Activated naive CD4-positive, alpha-beta T cell treated with anti-CD3 and anti-CD28 coated beads, Interleukin-2, amount 10 ng/mL, durations not matched to agents 7 days and 5 days (primary cell): Measurements from ENCODE around the gene TMPRSS5.

Experiments used
- CTCF ChIA-PET: fragments of 350-600 bp; sonication (Branson Sonifier 250); formaldehyde crosslinking; loops from one replicate; lab custom pipeline; 2021; ENCODE audit warnings: antibody characterized with exemption; lab: Charles Lee
- DNase-seq: peaks from one replicate; pipeline ENCODE4 v3.0.0-alpha.2; 2020
- H3K27ac Mint-ChIP-seq: one replicate; pipeline ENCODE4 v1.8.0; 2021; ENCODE audit warnings: mild to moderate bottlenecking, moderate library complexity, mixed read lengths
- H3K27me3 Mint-ChIP-seq: one replicate; pipeline ENCODE4 v1.8.0; 2021; ENCODE audit warnings: mild to moderate bottlenecking, mixed read lengths
- H3K36me3 Mint-ChIP-seq: one replicate; pipeline ENCODE4 v1.8.0; 2021; ENCODE audit warnings: mixed read lengths
- H3K4me1 Mint-ChIP-seq: one replicate; pipeline ENCODE4 v1.8.0; 2021; ENCODE audit warnings: mixed read lengths
- H3K4me3 Mint-ChIP-seq: one replicate; pipeline ENCODE4 v1.8.0; 2021; ENCODE audit warnings: mild to moderate bottlenecking, moderate library complexity, mixed read lengths
- H3K9me3 Mint-ChIP-seq: one replicate; pipeline ENCODE4 v1.8.0; 2021; ENCODE audit warnings: mixed read lengths

Gene TMPRSS5

DNA sequence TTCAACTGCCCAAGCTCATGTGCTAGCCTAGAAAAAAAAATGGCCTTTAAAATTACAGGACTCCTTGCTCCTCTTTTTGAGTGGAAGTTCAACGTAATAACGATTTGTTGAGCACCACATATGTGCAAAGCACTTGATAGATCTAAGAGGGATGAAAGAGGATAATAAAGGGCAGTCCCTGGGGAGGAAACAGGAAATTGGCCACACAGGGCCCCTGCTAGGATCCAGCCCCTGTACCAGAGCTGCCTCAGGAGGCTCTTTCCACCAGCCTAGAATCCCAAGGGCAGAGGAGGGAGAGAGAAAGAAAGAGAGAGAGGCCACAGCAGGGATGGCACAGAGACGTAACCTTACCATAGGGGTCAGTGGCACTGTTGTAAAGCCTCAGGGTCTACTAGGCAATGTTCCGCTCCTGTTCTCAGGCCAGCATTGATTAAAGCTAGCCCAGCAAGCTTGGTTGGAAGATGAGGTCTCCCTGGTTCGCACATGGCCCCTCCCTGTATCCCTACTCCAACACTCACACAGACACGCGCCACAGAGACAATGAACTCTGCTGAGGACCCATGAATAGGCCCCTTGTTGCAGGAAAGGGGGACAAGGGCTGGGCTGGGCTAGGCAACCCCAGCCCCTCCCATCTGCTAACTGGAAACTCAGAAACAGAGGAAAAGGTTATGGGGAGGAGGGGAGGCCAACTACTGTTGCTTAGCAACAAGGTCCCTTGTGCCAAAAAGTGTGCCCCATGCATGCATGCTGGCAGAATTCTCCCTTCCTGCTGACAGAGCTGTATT is at the start of gene TMPRSS5:
TSS of gene TMPRSS5 (minus strand) at position 438 of the 785 bp plus-strand sequence. CDS start at position 354, 84 bp downstream.
- CTCF ChIA-PET, result no interaction called here
- no peak for DNase-seq
- H3K27ac Mint-ChIP-seq, result no peak within 1 kb of the TSS
- H3K9me3 Mint-ChIP-seq, result peaks cover 10% of the 10 kb centered on the region
- no peaks in the 10 kb centered on the region for H3K27me3 Mint-ChIP-seq
- H3K36me3 Mint-ChIP-seq, result no peaks in the 10 kb centered on the region
- H3K4me1 Mint-ChIP-seq, result no peaks in the 10 kb centered on the region
- H3K4me3 Mint-ChIP-seq, result no peak within 1 kb of the TSS

DNA sequence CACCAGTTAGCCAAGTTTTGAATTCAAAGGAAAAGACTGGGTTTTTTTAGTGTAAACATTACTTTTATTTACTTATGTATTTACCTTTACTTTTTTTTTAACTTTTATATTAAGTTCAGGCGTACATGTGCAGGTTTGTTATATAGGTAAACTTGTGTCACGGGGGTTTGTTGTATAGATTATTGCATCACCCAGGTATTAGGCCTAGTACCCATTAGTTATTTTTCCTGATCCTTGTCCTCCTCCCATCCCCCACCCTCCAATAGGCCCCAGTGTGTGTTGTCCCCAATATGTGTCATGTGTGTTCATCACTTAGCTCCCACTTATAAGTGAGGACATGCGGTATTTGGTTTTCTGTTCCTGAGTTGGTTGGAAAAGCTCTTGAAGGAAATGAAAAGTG is 46.8 kb upstream of the TMPRSS5 start:
- Mint-ChIP-seq H3K36me3 (peaks cover 17% of the 10 kb centered on the region), H3K4me3 (no peak overlapping the region), H3K9me3 (no peaks in the 10 kb centered on the region), H3K27me3 (no peaks in the 10 kb centered on the region), H3K4me1 (no peaks in the 10 kb centered on the region), H3K27ac (peak overlapping the region; percentile 38)
- CTCF ChIA-PET, result no interaction called here
- DNase-seq, result no peak

DNA sequence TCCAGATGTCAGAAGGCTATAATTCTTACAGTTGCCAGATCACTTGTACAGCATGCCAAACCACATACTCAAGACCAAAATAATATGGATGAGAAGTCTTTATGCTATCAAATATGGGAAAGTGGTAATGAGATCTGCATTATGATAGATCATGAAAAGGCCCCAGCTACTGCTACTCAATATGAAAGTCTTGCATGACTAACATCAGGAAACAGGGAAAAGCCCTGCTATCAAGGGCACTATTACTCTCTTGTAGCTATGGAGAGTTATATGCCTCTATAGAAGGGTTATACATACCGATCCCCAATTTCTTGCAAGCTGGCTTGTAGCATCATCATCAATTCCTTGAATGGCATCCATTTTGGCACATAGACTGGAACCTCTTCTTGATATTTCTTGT is 30.2 kb upstream of the TMPRSS5 start:
- CTCF ChIA-PET, result no interaction called here
- no peak overlapping the region for H3K27ac Mint-ChIP-seq
- DNase-seq, result no peak

DNA sequence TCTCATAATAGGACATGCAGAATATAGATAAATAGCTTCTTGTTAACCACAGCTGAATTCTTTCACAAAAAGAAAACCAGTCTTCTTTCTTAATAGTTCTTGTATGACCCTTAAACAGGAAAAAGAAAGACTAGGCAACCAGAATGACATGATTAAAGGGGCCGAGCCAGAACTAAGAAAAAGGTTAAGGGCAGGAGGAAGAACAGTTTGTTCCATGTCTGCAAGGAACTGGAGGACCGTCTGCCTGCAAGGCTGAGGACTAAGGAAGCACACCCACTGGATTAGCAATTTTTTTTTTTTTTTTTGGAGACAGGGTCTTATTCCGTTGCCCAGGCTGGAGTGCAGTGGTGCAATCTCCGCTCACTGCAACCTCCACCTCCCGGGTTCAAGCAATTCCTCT is 26.0 kb upstream of the TMPRSS5 start:
- Mint-ChIP-seq H3K36me3 (peaks cover 33% of the 10 kb centered on the region), H3K4me1 (no peaks in the 10 kb centered on the region), H3K27ac (no peak overlapping the region), H3K27me3 (no peaks in the 10 kb centered on the region), H3K4me3 (no peak overlapping the region), H3K9me3 (no peaks in the 10 kb centered on the region)
- DNase-seq, result no peak
- CTCF ChIA-PET, result interaction anchor here (0.6 to 1.0 kb wide), 2 partner anchors 413 to 427 kb away, joined by 3 to 4 read pairs; no protein-coding TSS in a partner anchor

More for the DNA sequence above, 30.2 kb upstream of the TMPRSS5 start:
- Mint-ChIP-seq H3K4me1 (no peaks in the 10 kb centered on the region), H3K4me3 (no peak overlapping the region), H3K36me3 (peaks cover 47% of the 10 kb centered on the region), H3K27me3 (no peaks in the 10 kb centered on the region), H3K9me3 (no peaks in the 10 kb centered on the region)

DNA sequence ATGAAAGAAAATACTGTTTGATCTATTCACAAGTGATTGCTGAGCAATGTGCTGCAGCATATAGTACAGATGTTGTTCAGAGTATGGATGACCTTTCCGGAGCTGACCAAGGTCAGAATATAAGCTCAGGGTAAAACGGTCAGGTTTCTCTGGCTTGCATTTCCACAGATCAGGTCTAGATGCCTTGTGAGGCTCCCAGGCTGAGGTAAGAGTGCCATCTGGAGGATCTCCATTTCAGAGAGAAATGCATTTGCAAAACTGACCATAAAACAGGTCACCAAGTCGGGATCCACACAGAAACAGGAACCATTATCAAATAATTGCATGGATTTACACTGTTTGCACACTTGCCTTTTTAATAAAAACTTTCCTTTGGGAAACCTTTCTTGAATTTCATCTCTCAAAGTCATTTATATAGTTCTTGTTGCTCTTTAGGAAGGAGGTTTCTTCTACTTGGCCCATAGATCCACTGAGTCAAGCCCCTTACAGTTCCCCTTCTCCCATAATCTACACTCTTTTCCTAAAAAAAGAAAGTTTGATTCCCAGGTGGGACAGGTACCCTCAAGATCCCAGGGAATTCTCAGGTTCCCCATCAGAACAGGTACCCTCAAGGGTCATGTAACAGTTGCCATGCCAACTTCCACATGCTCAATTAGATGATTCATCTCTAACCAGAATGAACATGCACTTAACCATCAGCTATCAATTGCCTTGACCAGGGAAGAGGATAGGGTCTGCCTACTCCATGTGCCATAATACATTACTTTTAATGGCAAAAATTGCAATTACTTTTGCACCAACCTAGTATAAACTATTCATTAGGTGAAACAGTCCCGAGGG is 25.0 kb upstream of the TMPRSS5 start:
- no peak for DNase-seq
- Mint-ChIP-seq H3K4me1 (no peaks in the 10 kb centered on the region), H3K27ac (no peak overlapping the region), H3K4me3 (no peak overlapping the region), H3K27me3 (no peaks in the 10 kb centered on the region), H3K36me3 (peaks cover 25% of the 10 kb centered on the region), H3K9me3 (no peaks in the 10 kb centered on the region)
- CTCF ChIA-PET, result interaction anchor here (1.0 to 1.6 kb wide), 3 partner anchors 177 to 426 kb away, joined by 3 to 4 read pairs (median 4); no protein-coding TSS in a partner anchor

DNA sequence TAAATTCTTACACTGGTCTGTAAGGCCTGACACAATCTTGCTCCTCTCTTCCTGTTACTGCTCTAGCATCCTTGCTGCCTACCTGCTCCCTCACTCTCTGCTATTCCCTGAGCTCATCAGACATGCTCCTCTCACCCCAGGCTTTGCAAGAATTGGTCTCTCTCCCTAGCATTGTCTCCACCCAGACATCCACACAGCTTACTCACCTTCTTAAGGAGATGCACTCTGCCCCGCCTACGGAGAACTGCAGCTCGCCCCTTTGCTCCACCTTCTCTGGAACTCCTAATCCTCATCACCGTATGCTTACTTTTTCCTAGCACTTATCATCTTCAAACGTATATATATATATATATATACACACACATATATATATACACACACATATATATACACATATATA is 23.3 kb upstream of the TMPRSS5 start:
- CTCF ChIA-PET, result interaction anchor here (1.2 to 1.6 kb wide), 3 partner anchors 142 to 197 kb away, joined by 3 to 4 read pairs (median 3); no protein-coding TSS in a partner anchor
- no peaks in the 10 kb centered on the region for H3K4me1 Mint-ChIP-seq
- DNase-seq, result no peak
- H3K36me3 Mint-ChIP-seq, result peaks cover 21% of the 10 kb centered on the region
- no peak overlapping the region for H3K4me3 Mint-ChIP-seq
- H3K27ac Mint-ChIP-seq, result no peak overlapping the region
- no peaks in the 10 kb centered on the region for H3K27me3 Mint-ChIP-seq
- no peaks in the 10 kb centered on the region for H3K9me3 Mint-ChIP-seq

DNA sequence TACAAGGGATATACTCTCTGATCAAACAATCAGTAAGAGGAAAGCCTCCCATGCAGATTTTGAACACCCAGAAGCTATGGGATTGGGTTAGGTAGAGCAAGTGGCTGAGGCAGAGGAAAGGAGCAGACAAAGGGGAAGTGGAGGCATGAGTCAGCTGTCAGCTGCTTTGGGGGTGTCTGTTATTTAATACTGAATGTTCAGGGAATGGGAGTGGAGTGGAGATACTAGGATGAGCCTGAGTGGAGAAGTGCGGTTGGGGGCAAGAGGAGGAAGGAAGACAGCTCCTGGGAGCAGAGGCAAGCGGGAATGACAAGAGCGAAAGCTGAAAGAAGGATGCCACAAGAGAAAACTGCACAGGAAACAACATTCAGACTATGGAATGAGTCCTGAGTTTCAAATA is 22.7 kb upstream of the TMPRSS5 start:
- peaks cover 16% of the 10 kb centered on the region for H3K36me3 Mint-ChIP-seq
- no peaks in the 10 kb centered on the region for H3K9me3 Mint-ChIP-seq
- no peaks in the 10 kb centered on the region for H3K27me3 Mint-ChIP-seq
- CTCF ChIA-PET, result interaction anchor here (1.0 kb wide), 1 partner anchor 30 kb away, joined by 3 read pairs; no protein-coding TSS in a partner anchor
- DNase-seq, result no peak
- no peak overlapping the region for H3K27ac Mint-ChIP-seq
- H3K4me1 Mint-ChIP-seq, result no peaks in the 10 kb centered on the region
- H3K4me3 Mint-ChIP-seq, result no peak overlapping the region

DNA sequence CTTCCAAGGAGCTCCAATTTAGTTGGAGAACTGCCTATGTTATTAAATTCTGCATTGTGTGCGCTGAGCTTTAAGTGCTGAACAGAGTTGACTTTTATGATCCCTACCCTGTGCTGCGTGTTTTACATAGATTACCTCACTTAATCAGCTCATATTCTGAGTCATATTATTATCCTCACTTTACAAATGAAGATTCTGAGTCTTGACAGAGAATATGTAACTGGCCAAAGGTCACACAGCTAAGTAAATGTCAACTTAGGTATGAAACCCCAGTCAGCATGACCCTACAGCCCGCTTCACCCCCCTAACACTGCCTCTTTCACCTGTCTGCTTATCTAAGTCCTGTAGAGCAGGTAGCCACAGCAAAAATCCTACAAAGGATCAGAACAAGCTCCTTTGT is 19.8 kb upstream of the TMPRSS5 start:
- Mint-ChIP-seq H3K27me3 (no peaks in the 10 kb centered on the region), H3K27ac (no peak overlapping the region), H3K9me3 (no peaks in the 10 kb centered on the region), H3K36me3 (no peaks in the 10 kb centered on the region), H3K4me1 (no peaks in the 10 kb centered on the region), H3K4me3 (no peak overlapping the region)
- DNase-seq, result no peak
- CTCF ChIA-PET, result no interaction called here

DNA sequence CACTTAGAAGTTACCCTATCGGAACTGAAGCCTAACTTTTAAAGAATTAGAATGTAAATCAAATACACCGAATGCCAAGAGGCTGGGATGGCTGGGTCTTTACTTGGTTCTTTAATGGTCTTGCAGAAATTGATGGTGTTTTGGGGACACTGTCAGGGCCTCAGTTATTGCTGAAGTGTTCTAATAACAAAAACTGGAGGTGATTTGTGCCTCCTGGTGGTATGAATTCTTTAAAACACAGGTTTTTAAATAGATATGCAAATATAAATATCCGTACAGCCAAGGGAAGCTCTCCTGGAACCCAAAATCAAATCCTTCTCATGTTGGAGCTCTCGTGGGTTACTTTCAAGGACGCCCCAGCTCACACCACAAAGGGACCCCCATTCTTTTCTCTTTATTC is 19.3 kb upstream of the TMPRSS5 start:
- Mint-ChIP-seq H3K27ac (no peak overlapping the region), H3K9me3 (no peaks in the 10 kb centered on the region), H3K4me1 (no peaks in the 10 kb centered on the region), H3K4me3 (no peak overlapping the region), H3K36me3 (no peaks in the 10 kb centered on the region), H3K27me3 (no peaks in the 10 kb centered on the region)
- DNase-seq, result no peak
- CTCF ChIA-PET, result interaction anchor here (0.7 kb wide), 1 partner anchor 44 kb away, joined by 5 read pairs; no protein-coding TSS in a partner anchor

DNA sequence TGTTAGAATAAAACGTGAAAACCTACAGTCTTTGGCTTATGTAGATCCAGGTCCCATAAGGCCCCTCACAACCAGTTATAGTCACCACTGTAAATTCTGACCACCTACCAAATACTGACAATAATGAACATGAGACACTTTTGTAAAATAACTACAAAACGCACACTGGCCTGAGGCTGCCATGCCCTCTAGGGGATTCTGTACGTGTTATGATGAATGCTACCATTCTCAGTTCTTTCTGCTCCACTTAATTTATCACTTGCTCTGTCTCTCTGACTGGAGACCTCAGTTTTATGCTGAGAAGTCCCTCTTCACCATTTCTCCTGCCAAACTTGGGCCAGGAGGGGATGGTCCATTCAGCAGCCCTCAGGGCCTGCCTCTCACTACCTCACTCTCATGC is 18.7 kb upstream of the TMPRSS5 start:
- CTCF ChIA-PET, result no interaction called here
- Mint-ChIP-seq H3K27me3 (no peaks in the 10 kb centered on the region), H3K27ac (no peak overlapping the region), H3K9me3 (no peaks in the 10 kb centered on the region), H3K4me3 (no peak overlapping the region), H3K4me1 (no peaks in the 10 kb centered on the region), H3K36me3 (no peaks in the 10 kb centered on the region)
- no peak for DNase-seq

DNA sequence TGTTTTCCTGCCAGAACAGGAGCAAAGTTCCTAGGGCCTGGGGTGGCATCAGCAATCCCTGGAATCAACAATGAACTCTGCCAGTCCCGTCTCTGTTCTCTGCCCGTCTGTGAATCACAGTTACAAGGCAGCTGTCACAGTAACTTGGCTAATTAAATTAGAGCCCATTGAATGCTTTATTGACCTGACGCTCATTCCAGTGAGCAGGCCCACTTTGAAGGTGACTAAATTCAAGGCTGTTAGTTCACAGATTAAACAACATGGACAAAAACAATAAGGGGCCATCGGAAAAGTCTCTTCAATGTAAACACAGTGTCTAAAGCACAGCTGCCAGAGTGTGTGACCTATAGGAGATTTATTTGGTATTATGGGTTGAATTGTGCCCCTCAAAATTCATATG is 17.7 kb upstream of the TMPRSS5 start:
- H3K36me3 Mint-ChIP-seq, result no peaks in the 10 kb centered on the region
- H3K4me3 Mint-ChIP-seq, result no peak overlapping the region
- DNase-seq, result no peak
- H3K4me1 Mint-ChIP-seq, result no peaks in the 10 kb centered on the region
- H3K9me3 Mint-ChIP-seq, result no peaks in the 10 kb centered on the region
- no peak overlapping the region for H3K27ac Mint-ChIP-seq
- CTCF ChIA-PET, result no interaction called here
- H3K27me3 Mint-ChIP-seq, result no peaks in the 10 kb centered on the region

DNA sequence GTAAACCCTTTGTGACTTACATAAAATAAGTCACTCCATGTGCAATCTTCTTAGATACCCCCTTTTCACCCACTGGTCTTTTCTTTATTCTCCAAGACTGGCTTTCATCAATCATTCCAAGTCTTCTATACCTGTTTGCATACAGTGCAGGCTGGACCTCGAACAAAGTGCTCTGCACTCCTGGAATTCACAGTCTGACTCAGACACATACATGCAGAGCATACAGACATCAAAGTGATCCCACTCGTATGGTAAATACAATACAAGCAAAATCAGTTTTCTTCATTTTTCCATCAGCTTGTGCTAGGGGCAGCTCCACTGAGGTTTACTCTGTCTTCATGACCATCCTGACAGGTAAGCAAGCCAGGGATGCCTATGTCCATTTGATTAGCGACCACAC is 16.8 kb upstream of the TMPRSS5 start:
- H3K36me3 Mint-ChIP-seq, result no peaks in the 10 kb centered on the region
- DNase-seq, result no peak
- no peak overlapping the region for H3K27ac Mint-ChIP-seq
- CTCF ChIA-PET, result no interaction called here
- H3K4me3 Mint-ChIP-seq, result no peak overlapping the region
- H3K9me3 Mint-ChIP-seq, result no peaks in the 10 kb centered on the region
- no peaks in the 10 kb centered on the region for H3K27me3 Mint-ChIP-seq
- no peaks in the 10 kb centered on the region for H3K4me1 Mint-ChIP-seq

DNA sequence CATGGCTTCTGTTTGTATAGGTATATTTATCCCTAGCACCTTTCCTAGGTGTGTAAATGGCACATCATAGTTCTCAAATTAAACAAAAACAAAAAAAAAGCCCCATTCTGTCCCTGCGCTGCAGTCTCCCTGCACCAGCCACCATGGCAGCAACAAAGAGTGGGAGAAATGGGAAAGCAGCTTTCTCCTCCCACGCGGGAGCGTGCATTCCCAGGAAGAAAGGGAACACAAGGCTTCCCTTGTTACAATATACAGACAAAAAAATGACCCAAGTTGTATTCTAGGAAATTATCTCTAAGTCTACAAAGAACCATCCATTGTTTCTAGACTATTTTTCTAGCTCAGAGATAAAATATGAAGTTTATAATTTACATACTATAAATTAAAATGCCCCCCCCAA is 16.1 kb upstream of the TMPRSS5 start:
- Mint-ChIP-seq H3K9me3 (no peaks in the 10 kb centered on the region), H3K27ac (no peak overlapping the region), H3K4me1 (no peaks in the 10 kb centered on the region), H3K27me3 (no peaks in the 10 kb centered on the region), H3K36me3 (no peaks in the 10 kb centered on the region), H3K4me3 (no peak overlapping the region)
- DNase-seq, result no peak
- CTCF ChIA-PET, result no interaction called here

DNA sequence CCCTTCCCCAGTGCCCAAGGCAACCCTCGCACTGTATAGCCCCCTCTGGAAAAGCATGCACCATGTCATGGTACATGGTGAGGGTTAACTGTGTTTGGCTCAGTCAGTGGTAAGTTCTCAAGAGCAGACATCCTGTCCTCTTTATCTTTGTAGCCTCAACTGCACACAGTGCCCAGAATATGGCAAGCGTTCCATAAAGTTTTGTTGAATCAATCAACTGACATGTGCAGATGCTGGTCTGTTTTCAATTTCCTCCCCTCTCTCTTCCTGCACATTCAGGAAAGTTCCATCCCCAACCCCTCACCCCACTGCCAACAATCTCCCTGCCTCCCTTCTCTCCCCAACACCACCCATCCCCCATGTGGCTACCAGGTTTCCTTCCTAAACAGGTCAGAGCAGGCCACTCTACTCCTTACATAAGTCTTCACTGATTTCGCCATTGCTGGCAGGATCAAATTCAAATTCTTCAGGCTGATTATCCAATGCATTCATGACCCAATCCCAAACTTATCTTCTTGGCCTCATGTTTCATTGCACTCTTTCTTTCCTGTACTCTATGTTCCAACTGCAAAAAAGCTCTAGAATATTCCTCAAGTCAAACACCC is 15.5 kb upstream of the TMPRSS5 start:
- CTCF ChIA-PET, result no interaction called here
- no peaks in the 10 kb centered on the region for H3K27me3 Mint-ChIP-seq

More for the DNA sequence above, 15.5 kb upstream of the TMPRSS5 start:
- Mint-ChIP-seq H3K27ac (no peak overlapping the region), H3K4me3 (no peak overlapping the region), H3K36me3 (no peaks in the 10 kb centered on the region), H3K4me1 (no peaks in the 10 kb centered on the region), H3K9me3 (no peaks in the 10 kb centered on the region)
- no peak for DNase-seq
